ENCODE results near the gene NACAD.
"Not testable (repeated sequence)": the region's sequence is repeated elsewhere in the genome, so short reads cannot be mapped to it uniquely, and the experiment has no call there.

The NACAD gene

GRCh38 chr7:45050198-45050597 is 38.6 kb downstream of the NACAD start:
- no peak for DNase-seq

GRCh38 chr7:45048748-45049147 is 40.0 kb downstream of the NACAD start:
- no peak for DNase-seq

GRCh38 chr7:45044338-45044737 is 44.4 kb downstream of the NACAD start:
- DNase-seq = peak; percentile 31

DNA sequence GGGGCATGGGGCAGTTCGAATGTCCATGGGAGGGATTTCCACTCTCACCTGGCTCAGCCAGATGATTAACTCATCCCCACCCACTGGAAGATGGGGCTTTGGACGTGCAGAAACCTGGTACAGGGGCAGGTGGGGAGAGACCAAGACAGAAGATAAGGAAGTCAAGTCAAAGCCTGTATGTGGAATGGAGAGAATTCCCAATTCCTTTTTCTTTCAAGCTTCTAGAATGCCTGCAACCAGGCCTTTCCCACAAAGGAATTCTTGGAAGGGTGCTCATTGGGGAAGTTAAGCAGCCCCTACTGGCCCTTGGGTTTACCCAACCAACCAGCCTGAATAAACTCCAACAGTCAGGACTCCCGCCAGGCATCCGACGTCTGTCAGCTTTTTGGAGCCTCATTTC is 49.7 kb downstream of the NACAD start:
- no peak for DNase-seq

- no peak for DNase-seq
Measured at GRCh38 chr7:45037876-45038275, 50.9 kb downstream of the NACAD start.

GRCh38 chr7:45036796-45037195 is 52.0 kb downstream of the NACAD start:
- DNase-seq = no peak

DNA sequence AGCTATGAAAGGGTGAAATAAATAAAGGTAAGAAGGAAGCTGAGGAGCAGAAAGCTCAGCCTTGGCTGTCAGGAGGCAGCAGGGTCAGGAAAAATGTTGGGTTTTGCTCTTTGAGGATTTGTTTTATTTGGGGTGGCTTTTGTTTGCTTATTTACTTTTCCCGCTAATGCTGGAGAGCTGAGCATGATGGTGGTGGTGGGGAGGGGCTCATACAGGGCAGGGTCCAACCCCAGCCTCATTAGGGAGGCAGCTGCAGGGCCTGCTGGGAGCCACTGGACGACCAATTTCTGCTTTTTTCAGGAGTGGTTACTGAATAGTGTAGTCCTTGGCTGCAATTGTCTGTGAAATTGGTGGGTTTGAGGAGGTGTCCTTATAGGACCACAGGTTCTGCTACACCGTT is 52.5 kb downstream of the NACAD start:
- no peak for DNase-seq

- DNase-seq = peak; percentile 20
Measured at GRCh38 chr7:45035893-45036292, 52.9 kb downstream of the NACAD start.

DNA sequence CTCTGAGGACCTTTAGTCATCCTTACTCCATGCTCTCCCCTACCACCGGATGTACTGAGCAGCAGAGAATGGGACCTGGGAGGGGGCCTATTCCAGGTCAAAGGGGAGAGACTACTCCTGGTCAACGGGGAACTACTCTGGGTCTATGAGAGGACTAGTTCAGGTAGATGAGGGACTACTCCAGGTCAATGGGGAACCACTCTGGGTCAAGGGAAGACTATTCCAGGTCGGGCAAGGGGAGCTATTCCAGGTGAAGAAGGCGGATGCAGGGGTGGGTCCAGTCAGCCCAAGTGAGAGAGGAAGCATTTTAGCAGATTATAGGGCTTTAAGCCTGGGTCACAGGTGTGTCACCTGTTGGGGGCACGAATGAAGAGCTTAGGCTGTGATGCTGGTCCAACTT is 53.4 kb downstream of the NACAD start:
- no peak for DNase-seq

DNA sequence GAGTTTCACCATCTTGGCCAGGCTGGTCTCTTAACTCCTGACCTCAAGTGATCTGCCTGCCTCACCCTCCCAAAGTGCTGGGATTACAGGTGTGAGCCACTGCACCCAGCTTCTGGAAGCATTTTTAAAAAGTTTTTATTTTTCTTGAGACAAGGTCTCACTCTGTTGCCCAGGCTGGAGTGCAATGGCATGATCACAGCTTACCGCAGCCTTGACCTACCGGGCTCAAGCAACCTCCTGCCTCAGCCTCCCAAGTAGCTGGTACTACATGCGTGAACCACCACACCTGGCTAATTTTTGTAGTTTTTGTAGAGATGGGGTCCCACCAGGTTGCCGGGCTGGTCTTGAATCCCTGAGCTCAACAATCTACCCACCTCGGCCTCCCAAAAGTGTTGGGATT is 54.1 kb downstream of the NACAD start:
- not testable (repeated sequence) for DNase-seq

- no peak for DNase-seq
Measured at GRCh38 chr7:45033931-45034290, 54.9 kb downstream of the NACAD start.

DNA sequence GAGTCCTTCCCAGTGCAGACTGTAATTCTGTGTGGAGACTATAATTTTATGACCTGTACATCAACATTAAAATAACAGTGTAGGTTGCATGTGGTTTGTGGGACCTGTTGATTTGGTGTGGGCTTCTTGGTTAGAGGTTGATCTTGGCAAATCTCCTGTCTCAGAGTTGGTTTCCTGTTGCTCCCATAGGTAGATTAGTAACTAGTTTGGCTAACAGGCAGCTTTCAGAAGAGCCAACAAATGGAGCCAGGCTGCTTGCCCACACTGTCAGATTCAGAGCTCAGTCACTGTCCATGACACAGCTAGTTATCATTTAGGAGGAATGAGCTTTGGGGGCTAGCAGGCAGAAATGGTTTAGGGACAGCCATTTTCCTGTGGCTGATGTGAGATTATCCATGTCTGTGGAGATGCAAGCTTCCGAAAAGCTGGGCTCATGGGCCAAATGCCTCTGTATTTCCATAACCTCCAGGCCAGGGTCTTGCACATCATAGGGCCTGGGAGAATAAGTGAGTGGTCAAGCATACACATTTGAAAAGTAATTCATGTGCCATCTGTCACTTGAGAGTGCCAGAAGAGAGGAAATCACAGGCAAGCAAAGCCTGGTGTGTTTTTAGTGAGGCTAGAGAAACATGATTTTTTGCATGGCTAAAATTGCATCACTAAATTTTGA is 55.4 kb downstream of the NACAD start:
- DNase-seq = no peak

GRCh38 chr7:45032421-45032820 is 56.3 kb downstream of the NACAD start:
- DNase-seq = no peak

DNA sequence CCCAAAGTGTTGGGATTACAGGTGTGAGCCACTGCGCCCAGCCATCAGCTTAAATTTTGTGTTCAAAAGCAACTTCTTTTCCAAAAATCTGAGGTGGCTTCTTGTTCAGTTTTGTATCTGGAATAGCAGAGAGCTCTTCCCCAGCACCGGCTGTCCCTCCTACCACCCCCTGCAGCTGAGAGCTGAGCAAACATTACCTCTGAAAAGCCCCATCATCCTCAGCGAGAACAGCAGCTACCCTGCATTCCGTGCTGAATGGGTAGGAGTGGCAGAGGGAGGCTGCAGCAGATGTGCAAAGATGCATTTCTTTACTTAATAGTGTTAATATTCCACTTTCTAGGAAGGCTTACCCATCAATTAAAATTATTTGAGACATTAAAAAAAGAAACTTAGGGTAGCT is 56.9 kb downstream of the NACAD start:
- DNase-seq = no peak

All from suppressor macrophage treated with lipopolysaccharide for 4 hours (primary cell).